ENCODE results near the gene CYP2C9. TPM values are rescaled to one million over a fixed set of nuclear protein-coding genes. Genes with fewer than 3 reads are reported as not detected.
"Not testable (repeated sequence)": the region's sequence is repeated elsewhere in the genome, so short reads cannot be mapped to it uniquely, and the experiment has no call there.

The CYP2C9 gene
- total and polyA plus RNA-seq, 2 donors (not counting 3 experiments of a cell fraction or from before 2014, with no cell fraction given), result not detected

DNA sequence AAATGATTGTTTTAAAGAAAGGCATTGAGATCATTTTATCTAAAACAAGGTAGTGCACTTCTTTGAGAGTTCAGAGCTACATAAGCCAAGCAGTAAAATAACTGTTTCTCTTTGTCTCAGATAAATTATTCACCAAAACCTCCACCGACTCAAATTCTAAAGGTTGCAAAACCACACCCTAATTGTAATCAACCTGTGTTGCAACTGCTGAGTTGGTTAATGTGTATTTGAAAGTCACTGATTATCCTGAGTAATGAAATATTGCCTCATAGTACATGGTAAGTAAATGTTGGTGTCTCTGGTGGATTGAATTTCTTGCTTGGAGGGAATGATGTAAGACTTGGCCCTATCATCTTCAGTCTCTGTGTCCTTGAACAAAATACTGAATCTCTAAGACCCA, 35.9 kb upstream of the CYP2C9 start:
- Histone ChIP-seq H3K79me2 (ENCODE audit: control insufficient read depth, insufficient read depth, low read length) (no peaks in the 10 kb centered on the region), H2AFZ (ENCODE audit: low read depth, low read length) (no peak overlapping the region), H3K27ac (ENCODE audit: insufficient read depth, low read depth, low read length) (no peak overlapping the region), H3K4me2 (ENCODE audit: insufficient read depth, low read length) (no peak overlapping the region), H3K9ac (replicated peaks; ENCODE audit: extremely low read depth, insufficient read depth, low read length) (no peak overlapping the region), H4K20me1 (replicated peaks; ENCODE audit: control insufficient read depth, extremely low read depth, insufficient read depth, low read length) (no peaks in the 10 kb centered on the region), H3K4me3 (replicated peaks in 1 of 3; ENCODE audit: insufficient read depth in 1 of 3, low read depth in 1 of 3, low read length in 3 of 3) (no peak overlapping the region), H3K27me3 (ENCODE audit: control insufficient read depth in 2 of 2, insufficient read depth in 2 of 2, low read length in 2 of 2) (no peaks in the 10 kb centered on the region), H3K9me3 (replicated peaks; ENCODE audit: control insufficient read depth, insufficient read depth, low read length) (peaks cover 2% of the 10 kb centered on the region), H3K36me3 (ENCODE audit: control insufficient read depth in 2 of 2, extremely low read depth in 1 of 2, insufficient read depth in 2 of 2, low read length in 2 of 2) (no peaks in the 10 kb centered on the region), H3K4me1 (ENCODE audit: control insufficient read depth, extremely low read depth, insufficient read depth, low read length) (no peaks in the 10 kb centered on the region), H3K9me1 (replicated peaks; ENCODE audit: control insufficient read depth, extremely low read depth, insufficient read depth, low read length) (no peaks in the 10 kb centered on the region)
- no peak for FAIRE-seq
- no peak for TF ChIP-seq JUN (IDR thresholded peaks at IDR 0.05; ENCODE audit: borderline replicate concordance, insufficient read depth, insufficient read length, low read depth)
- no peak for TF ChIP-seq POLR2AphosphoS5 (IDR thresholded peaks at IDR 0.05; ENCODE audit: insufficient read depth, low read depth, low read length)
- no peak for TF ChIP-seq GATA2 (IDR thresholded peaks at IDR 0.05; ENCODE audit: insufficient read depth, insufficient read length, low read depth, low read length)
- TF ChIP-seq MAX (IDR thresholded peaks at IDR 0.05; ENCODE audit: insufficient read depth, insufficient read length), result no peak
- TF ChIP-seq FOS (IDR thresholded peaks at IDR 0.05; ENCODE audit: borderline replicate concordance, insufficient read depth, low read length), result no peak
- no peak for TF ChIP-seq POLR2A (IDR thresholded peaks at IDR 0.05; ENCODE audit: low read depth, low read length)
- TF ChIP-seq MYC (IDR thresholded peaks at IDR 0.05; ENCODE audit: low read depth, low read length), result no peak
- no peak for TF ChIP-seq EZH2 (IDR thresholded peaks at IDR 0.05; ENCODE audit: borderline replicate concordance, low read depth, low read length, severe bottlenecking)
- no peak for TF ChIP-seq CTCF (IDR thresholded peaks at IDR 0.05; ENCODE audit: extremely low read depth in 1 of 2, insufficient read depth in 1 of 2, low read depth in 1 of 2, low read length in 2 of 2)
- ChIA-PET CTCF (no interaction called here), POLR2A (no interaction called here)
- no TSS peak for BruUV-seq (replicated peaks)
- no peak for DNase-seq (ENCODE audit: low read depth, low spot score)
- dilution Hi-C loops (cut with MboI; ENCODE audit: extremely low pct_ligation_motif_present, low sequenced_read_pairs), result no loop called here
- intact Hi-C loops (cut with micrococcal nuclease), result no loop called here

- H3K4me1 ChIP-seq (ENCODE audit: control insufficient read depth, extremely low read depth, insufficient read depth, low read length); intact Hi-C loops (cut with micrococcal nuclease); H3K27me3 ChIP-seq (ENCODE audit: control insufficient read depth in 2 of 2, insufficient read depth in 2 of 2, low read length in 2 of 2); H3K4me3 ChIP-seq (replicated peaks in 1 of 3; ENCODE audit: insufficient read depth in 1 of 3, low read depth in 1 of 3, low read length in 3 of 3); dilution Hi-C loops (cut with MboI; ENCODE audit: extremely low pct_ligation_motif_present, low sequenced_read_pairs); H3K9me1 ChIP-seq (replicated peaks; ENCODE audit: control insufficient read depth, extremely low read depth, insufficient read depth, low read length); H3K36me3 ChIP-seq (ENCODE audit: control insufficient read depth in 2 of 2, extremely low read depth in 1 of 2, insufficient read depth in 2 of 2, low read length in 2 of 2); BruUV-seq (replicated peaks); FAIRE-seq; DNase-seq (ENCODE audit: low read depth, low spot score); H3K4me2 ChIP-seq (ENCODE audit: insufficient read depth, low read length); POLR2A ChIA-PET; H3K79me2 ChIP-seq (ENCODE audit: control insufficient read depth, insufficient read depth, low read length); CTCF ChIA-PET; H2AFZ ChIP-seq (ENCODE audit: low read depth, low read length); H3K9me3 ChIP-seq (replicated peaks; ENCODE audit: control insufficient read depth, insufficient read depth, low read length); H3K27ac ChIP-seq (ENCODE audit: insufficient read depth, low read depth, low read length); H4K20me1 ChIP-seq (replicated peaks; ENCODE audit: control insufficient read depth, extremely low read depth, insufficient read depth, low read length); H3K9ac ChIP-seq (replicated peaks; ENCODE audit: extremely low read depth, insufficient read depth, low read length): not testable (repeated sequence)
Measured at GRCh38 chr10:94904506-94905148, 33.8 kb upstream of the CYP2C9 start.
